ENCODE results near the gene VWA3B.

VWA3B gene

DNA sequence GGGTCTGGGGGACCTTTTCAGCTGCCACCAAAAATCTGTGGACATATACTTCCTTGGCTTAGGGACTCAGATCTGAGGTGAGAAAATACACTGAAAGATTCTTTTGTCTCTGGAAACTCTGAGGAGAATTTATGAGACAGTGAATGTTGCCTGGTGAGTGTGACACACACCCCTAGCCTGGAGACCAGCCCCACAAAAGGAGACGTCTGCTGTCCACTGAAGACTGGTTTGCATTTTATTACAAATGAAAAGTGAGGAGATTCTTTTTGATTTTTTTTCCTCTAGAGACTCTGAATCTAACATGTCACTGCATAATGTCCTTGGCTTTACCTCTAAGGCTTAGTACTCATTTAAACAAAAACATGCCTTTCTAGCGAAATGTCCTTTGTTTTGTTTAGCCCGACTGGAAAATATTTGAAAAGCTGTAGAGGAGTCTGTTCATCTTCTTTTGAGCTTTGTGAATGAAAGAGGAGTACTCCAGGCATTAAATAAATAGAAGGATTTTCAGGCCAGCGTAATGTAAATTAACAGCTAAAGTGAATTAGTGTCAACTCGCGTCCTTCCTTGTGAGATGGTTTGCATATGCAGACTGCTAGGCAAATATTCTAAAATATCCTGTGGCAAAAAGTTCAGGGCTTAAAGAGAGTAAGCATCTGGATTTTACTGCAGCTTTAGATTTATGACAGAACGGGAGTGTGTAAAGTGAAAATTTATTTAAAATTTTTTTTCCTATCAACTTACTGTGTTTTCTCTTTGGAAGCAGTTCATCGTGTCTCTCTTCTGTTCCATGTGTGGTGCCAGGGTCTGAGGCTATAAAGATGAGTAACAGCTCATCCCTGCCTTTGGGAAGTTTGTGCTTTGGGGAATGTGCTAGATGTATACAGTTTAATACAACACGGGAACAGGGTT lies 125.4 kb downstream of the VWA3B start:
- Histone ChIP-seq H3K79me2 (no peaks in the 10 kb centered on the region), H2AFZ (no peak overlapping the region), H3K4me3 (ENCODE audit: low read depth, low read length) (no peak overlapping the region), H3K4me2 (ENCODE audit: low read length) (no peak overlapping the region), H3K4me1 (no peaks in the 10 kb centered on the region), H3K9ac (no peak overlapping the region), H3K27ac (no peak overlapping the region), H3K27me3 (ENCODE audit: control insufficient read depth, insufficient read depth, low read length) (no peaks in the 10 kb centered on the region), H3K9me3 (ENCODE audit: control insufficient read depth, low read length) (no peaks in the 10 kb centered on the region), H3K36me3 (ENCODE audit: control insufficient read depth, insufficient read depth, low read length) (no peaks in the 10 kb centered on the region)
- no peak for TF ChIP-seq CTCF (IDR thresholded peaks at IDR 0.05)

GRCh38 chr2:98216616-98217015 lies 129.6 kb downstream of the VWA3B start:
- TF ChIP-seq CTCF (IDR thresholded peaks at IDR 0.05) = no peak
- H3K9me3 ChIP-seq (ENCODE audit: control insufficient read depth, low read length) = no peaks in the 10 kb centered on the region
- H3K4me1 ChIP-seq = no peaks in the 10 kb centered on the region
- H2AFZ ChIP-seq = no peak overlapping the region
- H3K36me3 ChIP-seq (ENCODE audit: control insufficient read depth, insufficient read depth, low read length) = no peaks in the 10 kb centered on the region
- no peaks in the 10 kb centered on the region for H3K27me3 ChIP-seq (ENCODE audit: control insufficient read depth, insufficient read depth, low read length)
- H3K9ac ChIP-seq = no peak overlapping the region
- H3K4me2 ChIP-seq (ENCODE audit: low read length) = no peak overlapping the region
- no peaks in the 10 kb centered on the region for H3K79me2 ChIP-seq
- no peak overlapping the region for H3K27ac ChIP-seq
- H3K4me3 ChIP-seq (ENCODE audit: low read depth, low read length) = no peak overlapping the region

GRCh38 chr2:98219152-98219551 lies 132.2 kb downstream of the VWA3B start:
- Histone ChIP-seq H3K4me3 (ENCODE audit: low read depth, low read length) (no peak overlapping the region), H3K79me2 (no peaks in the 10 kb centered on the region), H3K27me3 (ENCODE audit: control insufficient read depth, insufficient read depth, low read length) (no peaks in the 10 kb centered on the region), H3K9me3 (ENCODE audit: control insufficient read depth, low read length) (no peaks in the 10 kb centered on the region), H2AFZ (no peak overlapping the region), H3K4me1 (no peaks in the 10 kb centered on the region), H3K27ac (no peak overlapping the region), H3K9ac (no peak overlapping the region), H3K4me2 (ENCODE audit: low read length) (no peak overlapping the region), H3K36me3 (ENCODE audit: control insufficient read depth, insufficient read depth, low read length) (no peaks in the 10 kb centered on the region)
- no peak for TF ChIP-seq CTCF (IDR thresholded peaks at IDR 0.05)

GRCh38 chr2:98233941-98234340 lies 147.0 kb downstream of the VWA3B start:
- Histone ChIP-seq H3K9ac (no peak overlapping the region), H3K79me2 (no peaks in the 10 kb centered on the region), H3K27ac (no peak overlapping the region), H3K9me3 (ENCODE audit: control insufficient read depth, low read length) (no peaks in the 10 kb centered on the region), H3K4me2 (ENCODE audit: low read length) (no peak overlapping the region), H3K4me1 (peaks cover 3% of the 10 kb centered on the region), H3K4me3 (ENCODE audit: low read depth, low read length) (no peak overlapping the region), H3K36me3 (ENCODE audit: control insufficient read depth, insufficient read depth, low read length) (no peaks in the 10 kb centered on the region), H2AFZ (no peak overlapping the region), H3K27me3 (ENCODE audit: control insufficient read depth, insufficient read depth, low read length) (no peaks in the 10 kb centered on the region)
- TF ChIP-seq CTCF (IDR thresholded peaks at IDR 0.05) = no peak

GRCh38 chr2:98234776-98235175 lies 147.8 kb downstream of the VWA3B start:
- Histone ChIP-seq H3K27me3 (ENCODE audit: control insufficient read depth, insufficient read depth, low read length) (no peaks in the 10 kb centered on the region), H3K4me3 (ENCODE audit: low read depth, low read length) (no peak overlapping the region), H3K27ac (no peak overlapping the region), H3K36me3 (ENCODE audit: control insufficient read depth, insufficient read depth, low read length) (no peaks in the 10 kb centered on the region), H3K9ac (no peak overlapping the region), H3K79me2 (no peaks in the 10 kb centered on the region), H3K9me3 (ENCODE audit: control insufficient read depth, low read length) (no peaks in the 10 kb centered on the region), H3K4me2 (ENCODE audit: low read length) (no peak overlapping the region), H3K4me1 (peaks cover 3% of the 10 kb centered on the region), H2AFZ (no peak overlapping the region)
- no peak for TF ChIP-seq CTCF (IDR thresholded peaks at IDR 0.05)

Measured in parathyroid adenoma (tissue), 2 donors.